GM13977 (cell line): ENCODE measurements around the gene HSD11B2.

Experiments
- DNase-seq: peaks from one replicate; pipeline ENCODE4 v3.0.0; 2012; ENCODE audit warnings: low spot score
- CTCF ChIP-seq: IDR thresholded peaks from 2 replicates; pipeline ENCODE4 v1.5.1; 2012; ENCODE audit warnings: mild to moderate bottlenecking, control low read depth; ENCODE audit not compliant: insufficient read depth; ENCODE audit errors: extremely low read depth, missing control alignments
- in situ Hi-C: fragments of 300-500 bp; cut with MboI; formaldehyde crosslinking; loops from one replicate; pipeline ENCODE4 v1.12.0; 2022; ENCODE audit warnings: low sequenced_read_pairs, low pct_unique_long_range_greater_than_20kb, mixed read lengths, inconsistent platforms; ENCODE audit not compliant: unreplicated experiment

HSD11B2 gene

GRCh38 chr16:67399749-67400704 lies 30.9 kb upstream of the HSD11B2 start:
- in situ Hi-C loops, result loop anchor here (10.0 kb wide), 1 partner anchor 135 kb away; no protein-coding TSS in a partner anchor
- no peak for TF ChIP-seq CTCF
- DNase-seq, result no peak

GRCh38 chr16:67400901-67401300 lies 30.0 kb upstream of the HSD11B2 start:
- no peak for TF ChIP-seq CTCF
- DNase-seq, result no peak
- in situ Hi-C loops, result loop anchor here (10.0 kb wide), 1 partner anchor 136 kb away; no protein-coding TSS in a partner anchor

GRCh38 chr16:67403976-67404555 lies 26.9 kb upstream of the HSD11B2 start:
- DNase-seq, result no peak
- TF ChIP-seq CTCF, result no peak
- in situ Hi-C loops, result loop anchor here (10.0 kb wide), 1 partner anchor 139 kb away; no protein-coding TSS in a partner anchor

- TF ChIP-seq CTCF, result no peak
- in situ Hi-C loops, result loop anchor here (10.0 kb wide), 1 partner anchor 140 kb away; no protein-coding TSS in a partner anchor
- no peak for DNase-seq
Observed at GRCh38 chr16:67404740-67405226, 26.1 kb upstream of the HSD11B2 start.

- in situ Hi-C loops, result loop anchor here (10.0 kb wide), 1 partner anchor 141 kb away; no protein-coding TSS in a partner anchor
- TF ChIP-seq CTCF, result no peak
- DNase-seq, result no peak
Observed at GRCh38 chr16:67405336-67405735, 25.6 kb upstream of the HSD11B2 start.
